HepG2 (cell line): ENCODE data around the gene CHMP2B. TPM values are rescaled to one million over a fixed set of nuclear protein-coding genes. Genes with fewer than 3 reads are reported as not detected.

Experiments used
- BORCS8-MEF2B ChIP-seq: sonication (generic); formaldehyde crosslinking; IDR thresholded peaks from 2 replicates; pipeline ENCODE4 v1.8.0; 2022; ENCODE audit warnings: mild to moderate bottlenecking, missing genetic modification reagents
- CC2D1A ChIP-seq: sonication (generic); formaldehyde crosslinking; IDR thresholded peaks from 2 replicates; pipeline ENCODE4 v1.8.1; 2023; ENCODE audit warnings: mild to moderate bottlenecking, missing genetic modification reagents
- FOSL2 ChIP-seq: sonication (generic); formaldehyde crosslinking; IDR thresholded peaks from 2 replicates; pipeline ENCODE4 v1.4.0; 2020; ENCODE audit warnings: missing genetic modification reagents
- FOXO1 ChIP-seq: sonication (generic); formaldehyde crosslinking; IDR thresholded peaks from 2 replicates; pipeline ENCODE4 v1.4.0; 2020; ENCODE audit warnings: missing genetic modification reagents
- GFI1 ChIP-seq: sonication (generic); formaldehyde crosslinking; IDR thresholded peaks from 2 replicates; pipeline ENCODE4 v1.5.0; 2020; ENCODE audit warnings: missing genetic modification reagents, mild to moderate bottlenecking, borderline replicate concordance
- HOXA3 ChIP-seq: sonication (generic); formaldehyde crosslinking; IDR thresholded peaks from 2 replicates; pipeline ENCODE4 v1.5.0; 2020; ENCODE audit warnings: missing genetic modification reagents
- JUN ChIP-seq: sonication (generic); formaldehyde crosslinking; IDR thresholded peaks from 2 replicates; pipeline ENCODE4 v1.4.0; 2020; ENCODE audit warnings: mild to moderate bottlenecking, missing genetic modification reagents
- MED1 ChIP-seq: sonication (generic); formaldehyde crosslinking; IDR thresholded peaks from 2 replicates; pipeline ENCODE4 v1.4.0; 2020; ENCODE audit warnings: missing genetic modification reagents
- MIER2 ChIP-seq: IDR thresholded peaks from 2 replicates; pipeline ENCODE4 v1.6.1; 2016; ENCODE audit warnings: missing biosample characterization, missing genetic modification reagents
- STAT5B ChIP-seq: sonication (generic); formaldehyde crosslinking; IDR thresholded peaks from 2 replicates; pipeline ENCODE4 v1.4.0; 2020; ENCODE audit warnings: missing genetic modification reagents
- SUZ12 ChIP-seq: fragments of 150-350 bp; IDR thresholded peaks from 2 replicates; pipeline ENCODE4 v1.6.1; 2014; ENCODE audit warnings: low read depth, low read length
- ZNF292 ChIP-seq: sonication (generic); formaldehyde crosslinking; IDR thresholded peaks from 2 replicates; pipeline ENCODE4 v1.8.1; 2022; ENCODE audit warnings: mild to moderate bottlenecking, low read depth, missing genetic modification reagents, borderline replicate concordance
- ZNF337 ChIP-seq: sonication (generic); formaldehyde crosslinking; IDR thresholded peaks from 2 replicates; pipeline ENCODE4 v1.5.1; 2020; ENCODE audit warnings: missing genetic modification reagents, low read depth, mild to moderate bottlenecking, borderline replicate concordance
- ZNF614 ChIP-seq: IDR thresholded peaks from 2 replicates; pipeline ENCODE4 v1.6.1; 2018; ENCODE audit warnings: missing biosample characterization, missing genetic modification reagents, inconsistent platforms, borderline replicate concordance
- ZNF713 ChIP-seq: sonication (generic); formaldehyde crosslinking; IDR thresholded peaks from 2 replicates; pipeline ENCODE4 v1.4.0; 2020; ENCODE audit warnings: mild to moderate bottlenecking, missing genetic modification reagents
- ZNF780A ChIP-seq: sonication (generic); formaldehyde crosslinking; IDR thresholded peaks from 2 replicates; pipeline ENCODE4 v1.8.0; 2022; ENCODE audit warnings: mild to moderate bottlenecking, missing genetic modification reagents, moderate library complexity
- polyA plus RNA-seq, 8 experiments: library from polyadenylated mRNA; depleted of rRNA in 3 of 8; stranded (reverse) in 7 of 8; unstranded in 1 of 8; fragments of >200 nt; fragmentation: Illumina TruSeq in 4 of 8; extraction: Trizol in 4 of 8; gene quantifications; 2 replicates each; pipeline versions ENCODE4 v1.2.1 to v1.2.3, GENCODE V29; 2011 to 2016; ENCODE audit warnings: low read depth in 4 of 8, missing spikeins in 1 of 8, mixed read lengths in 1 of 8; ENCODE audit not compliant: insufficient read depth in 1 of 8
- total RNA-seq, 5 experiments: library from RNA; depleted of rRNA; stranded (reverse); fragments of >200 nt; fragmentation: Illumina TruSeq; extraction: Trizol; gene quantifications; 2 replicates each; pipeline ENCODE4 v1.2.3, GENCODE V29; 2016; ENCODE audit warnings: low read depth in 1 of 5
- TF ChIP-seq, protein P1 (sequence below): sonication (generic); formaldehyde crosslinking; IDR thresholded peaks from 2 replicates; pipeline ENCODE4 v1.5.0; 2020; ENCODE audit warnings: mild to moderate bottlenecking, missing genetic modification reagents
- TF ChIP-seq, protein P2 (sequence below): sonication (generic); formaldehyde crosslinking; IDR thresholded peaks from 2 replicates; pipeline ENCODE4 v1.5.0; 2020; ENCODE audit warnings: missing genetic modification reagents
- TF ChIP-seq, protein P3 (sequence below), 2 experiments: sonication (generic) in 1 of 2; formaldehyde crosslinking in 1 of 2; IDR thresholded peaks; 2 replicates each; pipeline versions ENCODE4 v1.4.0 to v1.6.1; 2016 to 2020; ENCODE audit warnings: borderline replicate concordance in 1 of 2, low read depth in 1 of 2, mild to moderate bottlenecking in 1 of 2, missing genetic modification reagents in 1 of 2
- TF ChIP-seq, protein P4 (sequence below): IDR thresholded peaks from 2 replicates; pipeline ENCODE4 v1.6.1; 2016
- TF ChIP-seq, protein P5 (sequence below): sonication (generic); formaldehyde crosslinking; IDR thresholded peaks from 2 replicates; pipeline ENCODE4 v1.4.0; 2020; ENCODE audit warnings: missing genetic modification reagents

CHMP2B gene
- total and polyA plus RNA-seq, 2 of the 13 experiments (the other 11 are each of a cell fraction or from before 2014, with no cell fraction given) = 6.9 to 33.5 TPM

DNA sequence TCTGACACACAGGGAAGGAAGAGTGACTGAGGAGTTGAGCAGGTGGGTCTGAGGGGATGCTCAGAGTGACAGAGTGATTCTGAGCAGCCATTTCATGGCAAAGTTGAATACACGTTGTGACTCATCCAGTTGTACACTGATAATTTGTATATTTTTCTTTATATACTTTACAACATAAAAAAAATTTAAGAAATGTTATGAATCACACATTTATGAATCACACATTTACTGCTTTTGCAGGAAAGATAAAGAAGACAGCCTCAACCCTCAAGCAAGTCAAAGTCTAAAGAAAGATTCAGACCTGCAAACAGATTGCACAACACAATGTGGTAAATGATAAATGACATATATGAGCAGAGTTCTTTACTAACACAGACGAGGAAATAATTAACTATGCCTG, 21.0 kb upstream of the CHMP2B start (continued):
- TF ChIP-seq, protein P1, sequence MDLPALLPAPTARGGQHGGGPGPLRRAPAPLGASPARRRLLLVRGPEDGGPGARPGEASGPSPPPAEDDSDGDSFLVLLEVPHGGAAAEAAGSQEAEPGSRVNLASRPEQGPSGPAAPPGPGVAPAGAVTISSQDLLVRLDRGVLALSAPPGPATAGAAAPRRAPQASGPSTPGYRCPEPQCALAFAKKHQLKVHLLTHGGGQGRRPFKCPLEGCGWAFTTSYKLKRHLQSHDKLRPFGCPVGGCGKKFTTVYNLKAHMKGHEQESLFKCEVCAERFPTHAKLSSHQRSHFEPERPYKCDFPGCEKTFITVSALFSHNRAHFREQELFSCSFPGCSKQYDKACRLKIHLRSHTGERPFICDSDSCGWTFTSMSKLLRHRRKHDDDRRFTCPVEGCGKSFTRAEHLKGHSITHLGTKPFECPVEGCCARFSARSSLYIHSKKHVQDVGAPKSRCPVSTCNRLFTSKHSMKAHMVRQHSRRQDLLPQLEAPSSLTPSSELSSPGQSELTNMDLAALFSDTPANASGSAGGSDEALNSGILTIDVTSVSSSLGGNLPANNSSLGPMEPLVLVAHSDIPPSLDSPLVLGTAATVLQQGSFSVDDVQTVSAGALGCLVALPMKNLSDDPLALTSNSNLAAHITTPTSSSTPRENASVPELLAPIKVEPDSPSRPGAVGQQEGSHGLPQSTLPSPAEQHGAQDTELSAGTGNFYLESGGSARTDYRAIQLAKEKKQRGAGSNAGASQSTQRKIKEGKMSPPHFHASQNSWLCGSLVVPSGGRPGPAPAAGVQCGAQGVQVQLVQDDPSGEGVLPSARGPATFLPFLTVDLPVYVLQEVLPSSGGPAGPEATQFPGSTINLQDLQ (CRISPR knock-in tag) = no peak
- TF ChIP-seq ZNF614 (CRISPR knock-in tag) = 0 out of 2 replicates have a peak, but pooled peaks have one; percentile 39
- no peak for TF ChIP-seq GFI1 (CRISPR knock-in tag)
- TF ChIP-seq, protein P2, sequence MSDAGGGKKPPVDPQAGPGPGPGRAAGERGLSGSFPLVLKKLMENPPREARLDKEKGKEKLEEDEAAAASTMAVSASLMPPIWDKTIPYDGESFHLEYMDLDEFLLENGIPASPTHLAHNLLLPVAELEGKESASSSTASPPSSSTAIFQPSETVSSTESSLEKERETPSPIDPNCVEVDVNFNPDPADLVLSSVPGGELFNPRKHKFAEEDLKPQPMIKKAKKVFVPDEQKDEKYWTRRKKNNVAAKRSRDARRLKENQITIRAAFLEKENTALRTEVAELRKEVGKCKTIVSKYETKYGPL (CRISPR knock-in tag) = 0 out of 2 replicates have a peak, but pooled peaks have one; percentile 15
- no peak for TF ChIP-seq HOXA3 (CRISPR knock-in tag)
- no peak for TF ChIP-seq STAT5B (CRISPR knock-in tag)
- TF ChIP-seq BORCS8-MEF2B (CRISPR knock-in tag) = no peak
- no peak for TF ChIP-seq SUZ12
- no peak for TF ChIP-seq ZNF780A
- no peak for TF ChIP-seq JUN (CRISPR knock-in tag)
- no peak for TF ChIP-seq FOXO1 (CRISPR knock-in tag)
- TF ChIP-seq, protein P3, sequence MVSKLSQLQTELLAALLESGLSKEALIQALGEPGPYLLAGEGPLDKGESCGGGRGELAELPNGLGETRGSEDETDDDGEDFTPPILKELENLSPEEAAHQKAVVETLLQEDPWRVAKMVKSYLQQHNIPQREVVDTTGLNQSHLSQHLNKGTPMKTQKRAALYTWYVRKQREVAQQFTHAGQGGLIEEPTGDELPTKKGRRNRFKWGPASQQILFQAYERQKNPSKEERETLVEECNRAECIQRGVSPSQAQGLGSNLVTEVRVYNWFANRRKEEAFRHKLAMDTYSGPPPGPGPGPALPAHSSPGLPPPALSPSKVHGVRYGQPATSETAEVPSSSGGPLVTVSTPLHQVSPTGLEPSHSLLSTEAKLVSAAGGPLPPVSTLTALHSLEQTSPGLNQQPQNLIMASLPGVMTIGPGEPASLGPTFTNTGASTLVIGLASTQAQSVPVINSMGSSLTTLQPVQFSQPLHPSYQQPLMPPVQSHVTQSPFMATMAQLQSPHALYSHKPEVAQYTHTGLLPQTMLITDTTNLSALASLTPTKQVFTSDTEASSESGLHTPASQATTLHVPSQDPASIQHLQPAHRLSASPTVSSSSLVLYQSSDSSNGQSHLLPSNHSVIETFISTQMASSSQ (IDR thresholded peaks at IDR 0.05; ENCODE audit: low read depth) = peak; percentile 84
- TF ChIP-seq, protein P3 (CRISPR knock-in tag; IDR thresholded peaks at IDR 0.05; ENCODE audit: borderline replicate concordance) = no peak; the same call in 1 of the 2 replicates
- TF ChIP-seq CC2D1A = no peak
- TF ChIP-seq FOSL2 (CRISPR knock-in tag) = peak; percentile 59
- TF ChIP-seq ZNF337 (CRISPR knock-in tag) = no peak
- TF ChIP-seq, protein P4, sequence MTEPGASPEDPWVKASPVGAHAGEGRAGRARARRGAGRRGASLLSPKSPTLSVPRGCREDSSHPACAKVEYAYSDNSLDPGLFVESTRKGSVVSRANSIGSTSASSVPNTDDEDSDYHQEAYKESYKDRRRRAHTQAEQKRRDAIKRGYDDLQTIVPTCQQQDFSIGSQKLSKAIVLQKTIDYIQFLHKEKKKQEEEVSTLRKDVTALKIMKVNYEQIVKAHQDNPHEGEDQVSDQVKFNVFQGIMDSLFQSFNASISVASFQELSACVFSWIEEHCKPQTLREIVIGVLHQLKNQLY (CRISPR knock-in tag) = no peak
- TF ChIP-seq ZNF713 (CRISPR knock-in tag) = no peak
- TF ChIP-seq MED1 (CRISPR knock-in tag) = no peak
- TF ChIP-seq, protein P5, sequence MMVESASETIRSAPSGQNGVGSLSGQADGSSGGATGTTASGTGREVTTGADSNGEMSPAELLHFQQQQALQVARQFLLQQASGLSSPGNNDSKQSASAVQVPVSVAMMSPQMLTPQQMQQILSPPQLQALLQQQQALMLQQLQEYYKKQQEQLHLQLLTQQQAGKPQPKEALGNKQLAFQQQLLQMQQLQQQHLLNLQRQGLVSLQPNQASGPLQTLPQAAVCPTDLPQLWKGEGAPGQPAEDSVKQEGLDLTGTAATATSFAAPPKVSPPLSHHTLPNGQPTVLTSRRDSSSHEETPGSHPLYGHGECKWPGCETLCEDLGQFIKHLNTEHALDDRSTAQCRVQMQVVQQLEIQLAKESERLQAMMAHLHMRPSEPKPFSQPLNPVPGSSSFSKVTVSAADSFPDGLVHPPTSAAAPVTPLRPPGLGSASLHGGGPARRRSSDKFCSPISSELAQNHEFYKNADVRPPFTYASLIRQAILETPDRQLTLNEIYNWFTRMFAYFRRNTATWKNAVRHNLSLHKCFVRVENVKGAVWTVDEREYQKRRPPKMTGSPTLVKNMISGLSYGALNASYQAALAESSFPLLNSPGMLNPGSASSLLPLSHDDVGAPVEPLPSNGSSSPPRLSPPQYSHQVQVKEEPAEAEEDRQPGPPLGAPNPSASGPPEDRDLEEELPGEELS = peak; percentile 53
- TF ChIP-seq MIER2 (CRISPR knock-in tag) = no peak
- no peak for TF ChIP-seq ZNF292 (CRISPR knock-in tag)
